ENCODE data around the gene DMAP1.

DNA sequence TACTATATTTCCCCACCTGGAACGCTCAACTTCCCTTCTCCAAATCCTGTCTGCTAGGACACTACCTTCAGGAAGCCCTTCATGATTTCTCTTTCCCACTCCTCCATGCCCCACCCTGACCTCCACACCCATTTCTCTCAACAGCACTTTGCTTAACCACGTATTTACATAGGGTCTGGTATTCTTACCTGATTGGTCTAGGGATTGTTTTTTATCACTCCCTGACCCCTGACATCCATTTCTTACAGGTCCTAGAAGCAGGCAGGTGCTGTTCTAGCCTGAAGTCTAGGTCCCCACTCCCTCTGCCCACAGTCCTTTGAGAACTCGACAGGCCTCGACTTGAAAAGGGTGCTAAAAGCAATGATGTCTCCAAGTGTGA, 47.5 kb downstream of the DMAP1 start:
- TF ChIP-seq, protein P1, sequence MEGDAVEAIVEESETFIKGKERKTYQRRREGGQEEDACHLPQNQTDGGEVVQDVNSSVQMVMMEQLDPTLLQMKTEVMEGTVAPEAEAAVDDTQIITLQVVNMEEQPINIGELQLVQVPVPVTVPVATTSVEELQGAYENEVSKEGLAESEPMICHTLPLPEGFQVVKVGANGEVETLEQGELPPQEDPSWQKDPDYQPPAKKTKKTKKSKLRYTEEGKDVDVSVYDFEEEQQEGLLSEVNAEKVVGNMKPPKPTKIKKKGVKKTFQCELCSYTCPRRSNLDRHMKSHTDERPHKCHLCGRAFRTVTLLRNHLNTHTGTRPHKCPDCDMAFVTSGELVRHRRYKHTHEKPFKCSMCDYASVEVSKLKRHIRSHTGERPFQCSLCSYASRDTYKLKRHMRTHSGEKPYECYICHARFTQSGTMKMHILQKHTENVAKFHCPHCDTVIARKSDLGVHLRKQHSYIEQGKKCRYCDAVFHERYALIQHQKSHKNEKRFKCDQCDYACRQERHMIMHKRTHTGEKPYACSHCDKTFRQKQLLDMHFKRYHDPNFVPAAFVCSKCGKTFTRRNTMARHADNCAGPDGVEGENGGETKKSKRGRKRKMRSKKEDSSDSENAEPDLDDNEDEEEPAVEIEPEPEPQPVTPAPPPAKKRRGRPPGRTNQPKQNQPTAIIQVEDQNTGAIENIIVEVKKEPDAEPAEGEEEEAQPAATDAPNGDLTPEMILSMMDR (IDR thresholded peaks at IDR 0.05) = no peak
- no peak for TF ChIP-seq POLR2AphosphoS5 (IDR thresholded peaks at IDR 0.05)
- TF ChIP-seq POLR2A (IDR thresholded peaks at IDR 0.05) = no peak
- no peak for TF ChIP-seq EP300 (IDR thresholded peaks at IDR 0.05)
